Caco-2 (cell line): ENCODE data around the gene ID3. TPM values are rescaled to one million over a fixed set of nuclear protein-coding genes. Genes with fewer than 3 reads are reported as not detected.
A peak's percentile ranks its signal among the peaks of the same experiment; 100 is the strongest.

Experiments
- BruUV-seq: library from RNA; stranded (reverse); fragments of 400-500 nt; replicated peaks from 2 replicates; lab custom pipeline; 2021; lab: Mats Ljungman, UMichigan
- CTCF ChIA-PET: fragments of 300-600 bp; sonication (Branson Sonifier 250); formaldehyde crosslinking; loops from one replicate; lab custom pipeline; 2022; ENCODE audit warnings: antibody characterized with exemption; lab: Charles Lee
- POLR2A ChIA-PET: fragments of 300-600 bp; sonication (Branson Sonifier 250); formaldehyde crosslinking; loops from one replicate; lab custom pipeline; 2022; ENCODE audit warnings: antibody characterized with exemption; lab: Charles Lee
- DNase-seq, 2 experiments: peaks; one replicate each; pipeline versions ENCODE4 v3.0.0 to v3.0.0-alpha.2; 2020 to 2022
- H3K27me3 ChIP-seq: replicated peaks from 2 replicates; pipeline ENCODE4 v1.6.0; 2011; ENCODE audit warnings: low read length; ENCODE audit not compliant: control insufficient read depth, insufficient read depth
- H3K36me3 ChIP-seq: 2 replicates; pipeline ENCODE4 v1.5.1; 2011; ENCODE audit warnings: low read length; ENCODE audit not compliant: control insufficient read depth, insufficient read depth
- H3K4me1 ChIP-seq: fragments of 250-450 bp; sonication (Bioruptor Pico); 2 replicates; pipeline ENCODE4 v1.5.1; 2020; ENCODE audit warnings: mild to moderate bottlenecking
- H3K4me3 ChIP-seq: 2 replicates; pipeline ENCODE4 v1.5.1; 2011; ENCODE audit warnings: low read depth, mild to moderate bottlenecking, control low read depth, low read length
- H3K9me3 ChIP-seq: fragments of 250-450 bp; sonication (Bioruptor Pico); 2 replicates; pipeline ENCODE4 v1.5.1; 2020; ENCODE audit warnings: mild to moderate bottlenecking, moderate library complexity
- H3K27ac Mint-ChIP-seq: one replicate; pipeline ENCODE4 v1.8.0; 2022; ENCODE audit warnings: mixed read lengths; ENCODE audit not compliant: unreplicated experiment
- H3K27me3 Mint-ChIP-seq: one replicate; pipeline ENCODE4 v1.8.0; 2022; ENCODE audit warnings: mixed read lengths; ENCODE audit not compliant: insufficient read depth, unreplicated experiment
- H3K36me3 Mint-ChIP-seq: one replicate; pipeline ENCODE4 v1.8.0; 2022; ENCODE audit warnings: mild to moderate bottlenecking, mixed read lengths; ENCODE audit not compliant: insufficient read depth, unreplicated experiment
- H3K4me1 Mint-ChIP-seq: one replicate; pipeline ENCODE4 v1.8.0; 2022; ENCODE audit warnings: low read depth, mixed read lengths; ENCODE audit not compliant: unreplicated experiment
- H3K4me3 Mint-ChIP-seq: one replicate; pipeline ENCODE4 v1.8.0; 2022; ENCODE audit warnings: mild to moderate bottlenecking, moderate library complexity, mixed read lengths; ENCODE audit not compliant: unreplicated experiment
- H3K9me3 Mint-ChIP-seq: one replicate; pipeline ENCODE4 v1.8.0; 2022; ENCODE audit warnings: mixed read lengths; ENCODE audit not compliant: unreplicated experiment
- intact Hi-C: fragments of 100-400 bp; cut with micrococcal nuclease; formaldehyde crosslinking; loops from one replicate; pipeline ENCODE4 v1.10.0; 2022; ENCODE audit not compliant: unreplicated experiment
- total RNA-seq: library from RNA; stranded (reverse); gene quantifications from 2 replicates; pipeline ENCODE4 v1.2.3, GENCODE V29; 2022
- TF ChIP-seq, protein P1 (sequence below), 2 experiments: fragments of 200-600 bp in 1 of 2; IDR thresholded peaks; 1 replicate in 1 of 2; 2 replicates in 1 of 2; pipeline versions ENCODE4 v1.5.1 to v1.8.0; 2011 to 2022; ENCODE audit warnings: antibody characterized with exemption in 1 of 2, control low read depth in 1 of 2, inconsistent platforms in 1 of 2, low read depth in 1 of 2, low read length in 1 of 2, mild to moderate bottlenecking in 1 of 2, moderate library complexity in 1 of 2; ENCODE audit not compliant: insufficient read depth in 1 of 2, severe bottlenecking in 1 of 2, unreplicated experiment in 1 of 2

The ID3 gene
- total RNA-seq, 1 experiment from 2014 or later, result 13.7 TPM

DNA sequence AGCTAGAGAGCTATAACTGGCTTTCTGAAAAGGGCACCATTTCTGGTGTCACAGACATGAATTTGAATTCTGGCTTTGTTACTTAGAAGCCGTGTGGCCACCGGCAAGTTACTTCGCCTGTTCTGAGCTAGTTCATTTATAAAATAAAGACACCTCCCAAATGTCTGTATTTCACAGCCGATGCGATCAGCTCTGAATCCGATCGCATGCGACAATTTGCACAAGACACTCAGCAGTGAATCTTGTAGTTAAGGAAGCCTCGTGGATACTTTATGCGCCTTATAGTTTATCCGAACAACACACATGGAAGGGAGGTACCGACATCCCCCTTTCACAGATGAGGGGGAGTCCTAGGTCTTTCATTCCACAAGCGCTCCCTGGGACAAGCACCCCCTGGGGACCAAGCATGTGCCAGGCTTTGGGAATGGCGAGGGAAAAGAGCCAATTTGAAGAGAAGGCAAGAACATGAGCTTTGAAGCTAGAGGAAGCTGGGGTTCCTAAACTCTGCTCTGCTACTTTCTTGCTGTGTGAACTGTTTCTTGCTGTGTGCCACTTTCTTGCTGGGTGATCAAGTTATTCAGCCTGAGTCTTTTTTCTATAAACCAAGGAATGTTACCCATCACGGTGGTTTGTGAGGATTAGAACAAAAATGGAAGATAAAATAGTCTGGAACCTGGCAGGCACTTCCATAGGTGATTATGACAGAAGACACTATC lies 3.9 kb downstream of the ID3 start:
- Histone ChIP-seq H3K4me1 (peaks cover 45% of the 10 kb centered on the region), H3K27me3 (no peaks in the 10 kb centered on the region), H3K4me3 (peak overlapping the region; percentile 35), H3K36me3 (no peaks in the 10 kb centered on the region), H3K9me3 (no peaks in the 10 kb centered on the region)
- no TSS peak for BruUV-seq
- intact Hi-C loops, result loop anchor here (1.0 to 5.0 kb wide), 2 partner anchors 10 to 37 kb away; no protein-coding TSS in a partner anchor
- Mint-ChIP-seq H3K27ac (peak overlapping the region; percentile 89), H3K27me3 (no peaks in the 10 kb centered on the region), H3K36me3 (peaks cover 18% of the 10 kb centered on the region), H3K4me1 (peaks cover 18% of the 10 kb centered on the region), H3K4me3 (peak overlapping the region; percentile 89), H3K9me3 (no peaks in the 10 kb centered on the region)
- TF ChIP-seq, protein P1, sequence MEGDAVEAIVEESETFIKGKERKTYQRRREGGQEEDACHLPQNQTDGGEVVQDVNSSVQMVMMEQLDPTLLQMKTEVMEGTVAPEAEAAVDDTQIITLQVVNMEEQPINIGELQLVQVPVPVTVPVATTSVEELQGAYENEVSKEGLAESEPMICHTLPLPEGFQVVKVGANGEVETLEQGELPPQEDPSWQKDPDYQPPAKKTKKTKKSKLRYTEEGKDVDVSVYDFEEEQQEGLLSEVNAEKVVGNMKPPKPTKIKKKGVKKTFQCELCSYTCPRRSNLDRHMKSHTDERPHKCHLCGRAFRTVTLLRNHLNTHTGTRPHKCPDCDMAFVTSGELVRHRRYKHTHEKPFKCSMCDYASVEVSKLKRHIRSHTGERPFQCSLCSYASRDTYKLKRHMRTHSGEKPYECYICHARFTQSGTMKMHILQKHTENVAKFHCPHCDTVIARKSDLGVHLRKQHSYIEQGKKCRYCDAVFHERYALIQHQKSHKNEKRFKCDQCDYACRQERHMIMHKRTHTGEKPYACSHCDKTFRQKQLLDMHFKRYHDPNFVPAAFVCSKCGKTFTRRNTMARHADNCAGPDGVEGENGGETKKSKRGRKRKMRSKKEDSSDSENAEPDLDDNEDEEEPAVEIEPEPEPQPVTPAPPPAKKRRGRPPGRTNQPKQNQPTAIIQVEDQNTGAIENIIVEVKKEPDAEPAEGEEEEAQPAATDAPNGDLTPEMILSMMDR (IDR thresholded peaks at IDR 0.05; ENCODE audit: insufficient read depth in 1 of 2, low read depth in 1 of 2, low read length in 1 of 2, severe bottlenecking in 1 of 2, unreplicated experiment in 1 of 2), result no peak
- DNase-seq, result no peak
- CTCF ChIA-PET, result interaction anchor here (0.8 to 4.1 kb wide), 5 partner anchors 16 to 82 kb away, joined by 3 to 17 read pairs (median 6); no protein-coding TSS in a partner anchor
- POLR2A ChIA-PET, result interaction anchor here (0.6 to 2.3 kb wide), 7 partner anchors 9 to 355 kb away, joined by 3 to 25 read pairs (median 5); partner anchors contain the start of gene ELOA

DNA sequence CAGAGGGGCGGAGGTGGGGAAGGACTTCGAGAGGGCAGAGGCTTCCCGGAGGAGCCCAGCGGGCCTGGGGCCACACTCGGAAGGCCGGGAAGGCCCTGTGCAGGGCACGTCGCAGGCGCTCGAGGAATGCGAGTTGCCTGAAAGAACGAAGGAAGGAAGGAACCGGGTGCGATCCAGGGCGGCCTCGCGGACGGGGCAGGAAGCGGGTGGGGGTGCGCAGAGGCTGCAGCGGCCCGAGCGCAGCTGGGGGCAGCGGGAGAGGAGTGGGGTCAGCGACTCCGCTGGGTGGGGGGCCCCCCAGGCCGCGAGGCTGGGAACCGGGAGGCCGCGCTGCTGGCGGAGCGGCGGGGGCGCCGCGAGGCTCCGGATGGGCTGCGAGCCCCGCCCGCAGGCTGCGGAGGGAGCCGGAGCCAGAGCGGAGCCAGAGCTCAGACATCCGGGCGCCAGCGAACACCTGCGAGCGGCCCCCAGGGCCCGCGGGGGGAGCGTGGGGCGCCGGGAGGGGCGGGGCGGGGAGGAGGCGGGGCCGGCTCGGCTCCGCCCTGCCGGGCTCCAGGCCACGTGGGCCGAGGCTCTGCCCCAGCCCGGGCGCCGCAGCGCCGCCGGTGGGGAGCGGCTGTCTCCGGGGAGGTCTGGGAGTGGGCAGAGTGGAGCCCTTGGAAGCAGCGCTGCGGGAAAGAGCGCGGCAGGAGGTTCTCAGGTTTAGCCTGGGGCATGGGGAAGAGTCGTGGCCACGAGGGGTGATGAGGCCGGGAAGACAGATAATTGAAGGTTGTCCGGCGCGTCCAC lies 4.6 kb downstream of the ID3 start:
- TF ChIP-seq, protein P1 (IDR thresholded peaks at IDR 0.05; ENCODE audit: insufficient read depth in 1 of 2, low read depth in 1 of 2, low read length in 1 of 2, severe bottlenecking in 1 of 2, unreplicated experiment in 1 of 2), result peak in 1 of 2 experiments; percentile 31
- H3K4me3 Mint-ChIP-seq, result peak overlapping the region; percentile 89
- peak overlapping the region; percentile 89 for H3K27ac Mint-ChIP-seq
- ChIA-PET CTCF (interaction anchor here (0.5 to 4.1 kb wide), 9 partner anchors 14 to 137 kb away, joined by 3 to 17 read pairs (median 3); partner anchors contain the start of gene RPL11), POLR2A (interaction anchor here (0.6 to 2.3 kb wide), 7 partner anchors 8 to 355 kb away, joined by 3 to 25 read pairs (median 5); partner anchors contain the start of gene ELOA)
- H3K36me3 Mint-ChIP-seq, result peaks cover 15% of the 10 kb centered on the region
- intact Hi-C loops, result loop anchor here (1.0 to 5.0 kb wide), 2 partner anchors 11 to 38 kb away; no protein-coding TSS in a partner anchor
- H3K27me3 Mint-ChIP-seq, result no peaks in the 10 kb centered on the region
- Histone ChIP-seq H3K9me3 (no peaks in the 10 kb centered on the region), H3K27me3 (no peaks in the 10 kb centered on the region), H3K4me3 (peak overlapping the region; percentile 62), H3K36me3 (no peaks in the 10 kb centered on the region), H3K4me1 (peaks cover 38% of the 10 kb centered on the region)
- peaks cover 18% of the 10 kb centered on the region for H3K4me1 Mint-ChIP-seq
- DNase-seq, result peak; percentile 83 to 87
- no TSS peak for BruUV-seq
- no peaks in the 10 kb centered on the region for H3K9me3 Mint-ChIP-seq

DNA sequence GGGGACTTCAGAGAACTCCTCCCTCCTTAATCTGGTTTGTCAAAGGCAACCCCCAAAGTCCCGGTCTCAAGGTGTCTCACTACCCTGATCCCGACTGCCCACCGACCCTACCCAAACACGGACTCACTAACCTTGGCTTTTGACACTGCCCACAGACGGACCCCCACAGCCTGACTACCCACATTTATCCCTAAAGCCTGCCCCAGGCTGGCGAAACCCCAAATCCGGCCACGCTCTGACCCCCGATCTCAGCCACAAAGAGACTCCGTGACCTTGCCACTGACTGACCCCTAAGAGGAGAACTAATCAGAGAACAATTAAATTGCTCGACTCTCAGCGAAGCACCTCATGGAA lies 5.2 kb downstream of the ID3 start:
- BruUV-seq, result no TSS peak

More for the DNA sequence above, 5.2 kb downstream of the ID3 start:
- TF ChIP-seq, protein P1 (IDR thresholded peaks at IDR 0.05; ENCODE audit: insufficient read depth in 1 of 2, low read depth in 1 of 2, low read length in 1 of 2, severe bottlenecking in 1 of 2, unreplicated experiment in 1 of 2), result no peak
- Histone ChIP-seq H3K9me3 (no peaks in the 10 kb centered on the region), H3K27me3 (no peaks in the 10 kb centered on the region), H3K4me1 (peaks cover 38% of the 10 kb centered on the region), H3K4me3 (peak overlapping the region; percentile 62), H3K36me3 (no peaks in the 10 kb centered on the region)
- no peak for DNase-seq
- Mint-ChIP-seq H3K36me3 (peaks cover 10% of the 10 kb centered on the region), H3K9me3 (no peaks in the 10 kb centered on the region), H3K4me3 (peak overlapping the region; percentile 89), H3K27me3 (no peaks in the 10 kb centered on the region), H3K27ac (peak overlapping the region; percentile 89), H3K4me1 (peaks cover 18% of the 10 kb centered on the region)
- intact Hi-C loops, result no loop called here
- POLR2A ChIA-PET, result interaction anchor here (0.9 to 2.3 kb wide), 5 partner anchors 7 to 83 kb away, joined by 3 to 25 read pairs (median 7); no protein-coding TSS in a partner anchor
- CTCF ChIA-PET, result interaction anchor here (0.5 to 4.1 kb wide), 9 partner anchors 15 to 137 kb away, joined by 3 to 17 read pairs (median 3); partner anchors contain the start of gene RPL11
